HFF-Myc (cell line): ENCODE measurements around the gene GDPD3.

Experiments used
- DNase-seq: peaks from one replicate; pipeline ENCODE4 v3.0.0-alpha.2; 2011; ENCODE audit warnings: low read depth; ENCODE audit errors: extremely low read depth
- H3K4me3 ChIP-seq: replicated peaks from 2 replicates; pipeline ENCODE4 v1.5.1; 2011; ENCODE audit warnings: low read depth, mild to moderate bottlenecking, control low read depth, low read length
- TF ChIP-seq, protein P1 (sequence below): IDR thresholded peaks from 2 replicates; pipeline ENCODE4 v1.5.1; 2012; ENCODE audit warnings: mild to moderate bottlenecking, low read depth, low read length, control low read depth; ENCODE audit errors: missing control alignments

GDPD3 gene

DNA sequence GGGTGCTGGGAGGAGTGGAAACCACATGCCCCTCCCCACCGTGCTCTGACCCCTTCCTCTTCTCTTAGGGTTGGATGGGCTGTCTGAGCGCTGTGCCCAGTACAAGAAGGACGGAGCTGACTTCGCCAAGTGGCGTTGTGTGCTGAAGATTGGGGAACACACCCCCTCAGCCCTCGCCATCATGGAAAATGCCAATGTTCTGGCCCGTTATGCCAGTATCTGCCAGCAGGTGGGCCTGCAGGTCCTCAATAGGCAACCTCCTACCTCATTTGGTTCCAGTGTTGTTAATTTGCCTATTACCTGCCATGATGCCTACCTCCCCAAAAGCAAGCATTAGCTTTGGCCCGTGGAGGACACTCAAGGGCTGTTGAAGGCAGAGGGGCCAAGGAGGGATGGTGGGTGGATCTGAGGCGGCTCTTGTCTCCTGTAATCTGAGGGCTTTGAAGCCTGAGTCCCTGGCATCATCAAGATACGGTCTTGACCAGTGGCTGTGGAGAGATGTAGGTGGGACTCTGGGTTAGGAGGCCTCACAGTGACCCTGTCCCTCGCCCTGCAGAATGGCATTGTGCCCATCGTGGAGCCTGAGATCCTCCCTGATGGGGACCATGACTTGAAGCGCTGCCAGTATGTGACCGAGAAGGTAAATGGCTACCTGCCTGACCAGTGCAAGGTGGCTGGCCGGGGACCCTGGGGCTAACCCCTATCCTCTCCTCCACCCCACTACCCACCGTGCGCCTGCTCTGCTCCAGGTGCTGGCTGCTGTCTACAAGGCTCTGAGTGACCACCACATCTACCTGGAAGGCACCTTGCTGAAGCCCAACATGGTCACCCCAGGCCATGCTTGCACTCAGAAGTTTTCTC, 44.4 kb downstream of the GDPD3 start:
- H3K4me3 ChIP-seq, result peak overlapping the region; percentile 9
- DNase-seq, result no peak
- TF ChIP-seq, protein P1, sequence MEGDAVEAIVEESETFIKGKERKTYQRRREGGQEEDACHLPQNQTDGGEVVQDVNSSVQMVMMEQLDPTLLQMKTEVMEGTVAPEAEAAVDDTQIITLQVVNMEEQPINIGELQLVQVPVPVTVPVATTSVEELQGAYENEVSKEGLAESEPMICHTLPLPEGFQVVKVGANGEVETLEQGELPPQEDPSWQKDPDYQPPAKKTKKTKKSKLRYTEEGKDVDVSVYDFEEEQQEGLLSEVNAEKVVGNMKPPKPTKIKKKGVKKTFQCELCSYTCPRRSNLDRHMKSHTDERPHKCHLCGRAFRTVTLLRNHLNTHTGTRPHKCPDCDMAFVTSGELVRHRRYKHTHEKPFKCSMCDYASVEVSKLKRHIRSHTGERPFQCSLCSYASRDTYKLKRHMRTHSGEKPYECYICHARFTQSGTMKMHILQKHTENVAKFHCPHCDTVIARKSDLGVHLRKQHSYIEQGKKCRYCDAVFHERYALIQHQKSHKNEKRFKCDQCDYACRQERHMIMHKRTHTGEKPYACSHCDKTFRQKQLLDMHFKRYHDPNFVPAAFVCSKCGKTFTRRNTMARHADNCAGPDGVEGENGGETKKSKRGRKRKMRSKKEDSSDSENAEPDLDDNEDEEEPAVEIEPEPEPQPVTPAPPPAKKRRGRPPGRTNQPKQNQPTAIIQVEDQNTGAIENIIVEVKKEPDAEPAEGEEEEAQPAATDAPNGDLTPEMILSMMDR, result peak; percentile 56

DNA sequence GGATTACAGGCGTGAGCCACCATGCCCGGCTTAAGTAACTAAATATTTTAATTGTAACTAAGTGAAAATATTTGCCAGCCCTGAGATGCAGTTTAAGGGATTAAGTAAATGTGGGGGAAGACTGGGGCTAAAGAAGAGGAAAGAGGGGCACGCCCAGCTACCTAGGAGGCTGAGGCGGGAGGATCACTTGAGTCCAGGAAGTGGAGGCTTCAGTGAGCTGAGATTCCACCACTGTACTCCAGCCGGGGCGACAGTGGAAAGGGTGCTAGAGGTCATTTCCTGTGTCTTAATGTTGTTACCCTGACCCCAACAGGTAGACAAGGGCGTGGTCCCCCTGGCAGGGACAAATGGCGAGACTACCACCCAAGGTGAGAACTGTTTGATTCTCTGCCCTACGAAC, 45.0 kb downstream of the GDPD3 start:
- peak overlapping the region; percentile 8; the same call in 1 of the 2 replicates for H3K4me3 ChIP-seq
- TF ChIP-seq, protein P1, result no peak
- DNase-seq, result no peak

DNA sequence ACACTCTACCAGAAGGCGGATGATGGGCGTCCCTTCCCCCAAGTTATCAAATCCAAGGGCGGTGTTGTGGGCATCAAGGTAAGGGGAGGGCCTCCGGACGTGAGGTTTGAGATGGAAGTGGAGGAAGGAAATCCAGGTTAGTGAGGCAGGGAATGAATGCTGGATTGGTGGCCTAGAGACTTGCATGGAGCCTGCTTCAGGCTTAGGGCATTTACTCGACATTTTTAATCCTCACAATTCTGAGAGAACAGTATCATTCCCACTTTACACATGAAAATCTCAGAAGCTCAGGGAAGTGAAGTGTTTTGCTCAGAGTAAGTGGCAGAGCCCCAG, 45.8 kb downstream of the GDPD3 start:
- peak overlapping the region; percentile 96 for H3K4me3 ChIP-seq
- TF ChIP-seq, protein P1, result no peak
- no peak for DNase-seq

DNA sequence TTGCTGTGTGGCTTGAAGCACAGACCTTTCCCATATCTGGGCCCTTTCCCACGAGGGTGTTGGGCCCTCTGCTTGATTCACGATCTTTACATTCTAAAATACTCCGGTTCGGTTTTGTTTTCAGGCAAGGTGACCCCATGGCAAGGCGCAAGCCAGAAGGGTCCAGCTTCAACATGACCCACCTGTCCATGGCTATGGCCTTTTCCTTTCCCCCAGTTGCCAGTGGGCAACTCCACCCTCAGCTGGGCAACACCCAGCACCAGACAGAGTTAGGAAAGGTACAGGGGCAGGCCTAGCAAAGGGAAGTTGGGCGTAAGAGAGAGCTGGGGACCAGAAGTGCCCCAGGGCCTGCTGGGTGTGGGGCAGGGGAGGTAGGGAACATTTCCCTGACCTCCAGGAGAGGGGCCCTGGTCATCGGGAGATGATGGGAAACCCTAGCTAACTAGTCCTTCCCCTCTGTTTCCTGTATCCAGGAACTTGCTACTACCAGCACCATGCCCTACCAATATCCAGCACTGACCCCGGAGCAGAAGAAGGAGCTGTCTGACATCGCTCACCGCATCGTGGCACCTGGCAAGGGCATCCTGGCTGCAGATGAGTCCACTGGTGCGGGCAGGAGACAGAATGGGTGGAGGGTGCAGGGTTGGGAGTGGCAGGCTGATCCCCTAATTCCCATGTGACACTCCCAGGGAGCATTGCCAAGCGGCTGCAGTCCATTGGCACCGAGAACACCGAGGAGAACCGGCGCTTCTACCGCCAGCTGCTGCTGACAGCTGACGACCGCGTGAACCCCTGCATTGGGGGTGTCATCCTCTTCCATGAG, 46.4 kb downstream of the GDPD3 start:
- TF ChIP-seq, protein P1, result no peak
- peak overlapping the region; percentile 96 for H3K4me3 ChIP-seq
- no peak for DNase-seq

DNA sequence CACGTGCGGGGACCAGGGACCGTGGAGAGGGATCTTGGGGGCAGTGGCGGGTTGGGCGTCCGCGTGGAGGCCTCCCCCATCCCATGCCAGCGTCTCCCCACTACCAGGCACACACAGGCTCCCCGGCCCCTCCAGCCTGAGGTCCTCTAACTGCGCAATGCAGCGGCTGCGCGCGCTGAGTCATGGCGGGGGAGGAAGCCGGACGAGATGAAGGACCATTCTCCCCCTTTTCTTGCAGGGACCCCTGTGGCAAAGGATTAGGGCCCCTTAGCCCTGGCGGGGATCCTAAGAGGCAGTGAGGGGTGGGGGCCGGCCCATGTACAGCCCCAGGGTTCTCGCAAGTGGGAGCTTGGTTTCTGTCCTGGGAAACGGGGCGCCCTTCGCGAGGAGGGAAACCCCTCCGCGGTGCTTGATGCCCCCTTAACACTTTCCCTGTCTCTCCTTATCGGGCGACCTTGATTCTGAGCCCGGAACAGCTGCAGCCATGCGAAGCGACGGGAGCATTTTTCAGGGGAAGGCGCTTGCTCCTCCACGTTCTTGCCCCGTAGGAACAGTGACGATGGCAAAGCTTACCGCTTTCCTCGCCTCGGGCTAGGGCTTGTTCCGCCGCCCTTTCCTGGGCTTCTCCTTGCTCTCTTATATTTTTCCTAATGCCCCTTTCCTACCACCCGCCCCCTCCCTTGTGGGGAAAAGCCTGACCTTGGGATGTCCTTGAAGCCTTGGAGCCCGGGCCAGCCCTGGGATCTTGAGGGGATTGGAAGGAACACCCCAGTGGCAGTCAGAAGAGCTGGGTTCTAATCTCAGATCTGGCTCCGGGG, 47.2 kb downstream of the GDPD3 start:
- TF ChIP-seq, protein P1, result no peak
- no peak for DNase-seq

More for the DNA sequence above, 47.2 kb downstream of the GDPD3 start:
- H3K4me3 ChIP-seq, result peak overlapping the region; percentile 96
